ENCODE data around the gene TRPV2. TPM values are rescaled to one million over a fixed set of nuclear protein-coding genes. Genes with fewer than 3 reads are reported as not detected.
"Not testable (repeated sequence)": the region's sequence is repeated elsewhere in the genome, so short reads cannot be mapped to it uniquely, and the experiment has no call there.

TRPV2 gene
- total and polyA plus RNA-seq, 4 donors = 8.5 to 40.3 (median 30.6) TPM

DNA sequence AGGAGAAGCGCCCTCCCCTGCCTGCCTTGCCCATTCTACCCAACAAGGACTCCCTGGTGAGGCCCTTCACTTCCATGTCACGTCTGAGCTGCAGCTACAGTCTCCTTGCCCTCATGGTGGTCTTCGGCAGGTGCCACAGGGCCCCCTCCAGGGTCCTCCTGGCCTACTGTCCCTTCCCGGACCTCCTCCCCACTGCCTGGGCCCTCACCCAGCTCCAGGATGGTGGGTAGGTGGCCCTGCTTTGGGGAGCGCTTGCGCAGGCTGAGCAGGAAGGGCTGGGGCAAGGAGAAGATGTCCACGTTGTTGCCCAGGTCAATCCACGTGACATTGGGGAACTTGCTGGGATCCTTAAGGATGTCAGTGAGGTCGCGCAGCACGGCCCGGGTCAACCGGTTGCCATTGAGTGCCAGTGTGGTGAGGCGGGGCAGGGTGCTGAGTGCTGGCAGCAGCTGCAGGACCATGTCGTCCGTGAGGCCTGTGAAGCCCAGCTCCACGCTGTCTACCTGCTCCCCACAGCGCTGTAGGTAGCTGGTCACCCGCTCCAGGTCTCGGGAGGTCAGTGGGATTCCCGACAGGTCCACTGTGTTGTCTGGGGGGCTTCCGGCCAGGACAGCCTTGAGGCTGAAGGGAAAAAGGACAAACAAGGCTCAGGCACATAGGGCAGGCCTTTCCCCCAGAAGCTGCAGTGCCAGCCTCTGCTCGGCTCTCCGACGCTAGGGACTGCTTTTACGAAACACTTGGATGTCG lies 28.3 kb downstream of the TRPV2 start:
- ATAC-seq (ENCODE audit: low FRiP score) = no peak
- H3K9me3 ChIP-seq (ENCODE audit: control insufficient read depth, low read length) = no peaks in the 10 kb centered on the region

DNA sequence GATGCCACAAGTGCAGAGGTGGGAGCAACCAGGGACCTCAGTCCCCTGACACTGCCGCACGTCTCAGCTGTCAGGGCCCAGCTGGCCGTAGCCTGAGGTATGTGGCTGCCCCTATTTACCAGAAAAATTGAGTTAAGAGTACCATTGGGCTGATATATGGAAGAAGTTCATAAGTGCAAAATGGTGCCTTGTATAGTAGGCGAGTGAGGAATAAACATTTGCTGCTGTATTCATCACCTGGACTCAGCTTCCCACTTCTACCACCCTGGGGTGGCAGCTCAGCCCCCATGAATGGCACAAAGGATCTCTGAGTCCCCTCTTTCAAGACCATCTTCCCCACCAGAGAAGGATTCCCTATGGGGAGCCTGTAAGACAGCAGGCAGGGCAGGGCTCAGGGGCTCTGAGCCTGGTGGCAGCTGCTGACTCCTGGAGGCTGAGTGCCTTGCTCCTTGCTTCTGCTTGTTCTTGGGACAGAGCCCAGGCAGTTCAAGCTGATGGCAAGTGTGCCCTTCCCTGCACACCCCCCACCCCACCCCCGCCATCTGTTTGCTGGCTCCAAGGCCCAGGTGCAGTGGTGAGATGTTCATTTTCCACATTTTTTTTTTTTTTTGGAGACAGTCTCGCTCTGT lies 29.0 kb downstream of the TRPV2 start:
- intact Hi-C loops (cut with DNase I) = no loop called here
- no peak overlapping the region for H3K4me3 ChIP-seq (ENCODE audit: low read length in 2 of 2)
- H3K36me3 ChIP-seq (ENCODE audit: control insufficient read depth in 1 of 2, insufficient read depth in 2 of 2, low read length in 1 of 2) = peaks cover 0 to 6% of the 10 kb centered on the region in 2 donors
- DNase-seq (no peak), ATAC-seq (ENCODE audit: low FRiP score) (no peak)
- H3K27me3 ChIP-seq (ENCODE audit: control insufficient read depth in 1 of 2, insufficient read depth in 2 of 2, low read length in 1 of 2) = no peaks in the 10 kb centered on the region
- no peaks in the 10 kb centered on the region for H3K9me3 ChIP-seq (ENCODE audit: control insufficient read depth, low read length)
- no peak overlapping the region for H3K27ac ChIP-seq (ENCODE audit: low read depth in 1 of 2, low read length in 2 of 2)
- peaks cover 0 to 5% of the 10 kb centered on the region in 2 donors for H3K4me1 ChIP-seq (ENCODE audit: control insufficient read depth in 1 of 2, insufficient read depth in 2 of 2, low read length in 2 of 2)
- 83 to 88% methylated on average over 6 of the region's 6 CpGs for WGBS, 2 donors

More for the DNA sequence above, 28.3 kb downstream of the TRPV2 start:
- Histone ChIP-seq H3K4me3 (ENCODE audit: low read length in 2 of 2) (no peak overlapping the region), H3K27ac (ENCODE audit: low read depth in 1 of 2, low read length in 2 of 2) (no peak overlapping the region), H3K27me3 (ENCODE audit: control insufficient read depth in 1 of 2, insufficient read depth in 2 of 2, low read length in 1 of 2) (no peaks in the 10 kb centered on the region), H3K36me3 (ENCODE audit: control insufficient read depth in 1 of 2, insufficient read depth in 2 of 2, low read length in 1 of 2) (peaks cover 0 to 6% of the 10 kb centered on the region in 2 donors), H3K4me1 (ENCODE audit: control insufficient read depth in 1 of 2, insufficient read depth in 2 of 2, low read length in 2 of 2) (peaks cover 0 to 5% of the 10 kb centered on the region in 2 donors)
- 82 to 84% methylated on average over 27 of the region's 27 CpGs for WGBS, 2 donors
- intact Hi-C loops (cut with DNase I) = no loop called here
- DNase-seq = no peak

DNA sequence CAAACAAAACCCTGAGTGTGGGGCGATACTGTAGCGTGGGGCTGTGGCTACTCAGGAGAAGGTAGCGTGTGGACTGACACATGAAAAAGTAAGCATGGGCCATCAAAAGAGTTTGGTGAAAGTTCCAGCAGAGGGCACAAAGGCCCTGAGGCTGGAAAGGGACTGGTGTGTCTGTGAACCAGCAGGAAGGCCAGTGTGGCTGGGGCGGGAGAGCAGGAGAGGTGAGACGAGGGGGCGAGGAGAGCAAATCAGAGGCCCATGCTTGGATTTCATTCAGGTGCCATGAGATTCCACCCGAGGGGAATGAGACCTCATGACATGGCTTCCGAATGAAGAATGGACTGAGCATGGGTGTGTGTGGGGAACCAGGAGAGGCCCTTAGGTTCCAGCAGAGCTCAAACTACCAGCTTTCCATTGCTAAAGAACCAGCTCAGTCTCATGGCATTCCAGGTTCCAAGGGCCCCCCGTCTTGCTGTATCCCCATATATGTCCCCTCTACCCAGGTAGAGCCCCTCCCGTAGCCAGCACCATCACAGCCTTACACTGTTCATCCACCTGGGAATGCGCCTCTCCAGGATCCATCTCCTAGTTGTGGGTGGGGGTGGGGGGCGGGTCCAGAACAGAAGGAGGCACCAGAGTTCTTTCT lies 31.1 kb downstream of the TRPV2 start:
- WGBS, 2 donors = 83 to 86% methylated on average over 12 of the region's 12 CpGs
- intact Hi-C loops (cut with DNase I) = no loop called here

DNA sequence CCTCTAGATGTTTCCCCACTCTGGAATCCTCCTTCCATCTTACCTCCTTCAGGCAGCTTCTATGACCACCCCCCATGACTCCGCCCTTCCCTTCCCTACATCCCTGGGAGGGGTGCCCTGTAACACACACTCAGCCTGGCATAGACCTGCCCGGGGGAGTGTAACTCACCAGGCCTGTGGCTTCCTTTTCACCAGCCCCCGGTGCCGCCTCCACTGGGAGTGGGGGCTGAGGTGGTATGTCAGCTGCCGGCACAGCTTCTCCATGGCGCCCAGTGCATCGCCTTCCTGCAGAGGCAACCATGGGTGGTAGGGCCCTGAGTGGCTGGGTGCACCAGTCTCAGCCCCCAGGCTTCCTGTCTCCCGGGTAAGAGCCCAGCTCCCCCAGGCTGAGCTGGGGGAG lies 32.3 kb downstream of the TRPV2 start:
- no peaks in the 10 kb centered on the region for H3K9me3 ChIP-seq (ENCODE audit: control insufficient read depth, low read length)
- H3K36me3 ChIP-seq (ENCODE audit: control insufficient read depth in 1 of 2, insufficient read depth in 2 of 2, low read length in 1 of 2) = peaks cover 0 to 2% of the 10 kb centered on the region in 2 donors
- WGBS, 2 donors = 79 to 85% methylated on average over 8 of the region's 8 CpGs
- no peak overlapping the region for H3K27ac ChIP-seq (ENCODE audit: low read depth in 1 of 2, low read length in 2 of 2)
- H3K4me3 ChIP-seq (ENCODE audit: low read length in 2 of 2) = no peak overlapping the region
- no peaks in the 10 kb centered on the region for H3K27me3 ChIP-seq (ENCODE audit: control insufficient read depth in 1 of 2, insufficient read depth in 2 of 2, low read length in 1 of 2)
- no peaks in the 10 kb centered on the region for H3K4me1 ChIP-seq (ENCODE audit: control insufficient read depth in 1 of 2, insufficient read depth in 2 of 2, low read length in 2 of 2)
- intact Hi-C loops (cut with DNase I) = no loop called here
- ATAC-seq (ENCODE audit: low FRiP score) (no peak), DNase-seq (no peak)

More for the DNA sequence above, 31.1 kb downstream of the TRPV2 start:
- peaks cover 0 to 6% of the 10 kb centered on the region in 2 donors for H3K36me3 ChIP-seq (ENCODE audit: control insufficient read depth in 1 of 2, insufficient read depth in 2 of 2, low read length in 1 of 2)
- H3K4me1 ChIP-seq (ENCODE audit: control insufficient read depth in 1 of 2, insufficient read depth in 2 of 2, low read length in 2 of 2) = no peaks in the 10 kb centered on the region
- H3K9me3 ChIP-seq (ENCODE audit: control insufficient read depth, low read length) = no peaks in the 10 kb centered on the region
- H3K27me3 ChIP-seq (ENCODE audit: control insufficient read depth in 1 of 2, insufficient read depth in 2 of 2, low read length in 1 of 2) = no peaks in the 10 kb centered on the region
- ATAC-seq (ENCODE audit: low FRiP score) (no peak), DNase-seq (no peak)
- no peak overlapping the region for H3K4me3 ChIP-seq (ENCODE audit: low read length in 2 of 2)
- H3K27ac ChIP-seq (ENCODE audit: low read depth in 1 of 2, low read length in 2 of 2) = no peak overlapping the region

DNA sequence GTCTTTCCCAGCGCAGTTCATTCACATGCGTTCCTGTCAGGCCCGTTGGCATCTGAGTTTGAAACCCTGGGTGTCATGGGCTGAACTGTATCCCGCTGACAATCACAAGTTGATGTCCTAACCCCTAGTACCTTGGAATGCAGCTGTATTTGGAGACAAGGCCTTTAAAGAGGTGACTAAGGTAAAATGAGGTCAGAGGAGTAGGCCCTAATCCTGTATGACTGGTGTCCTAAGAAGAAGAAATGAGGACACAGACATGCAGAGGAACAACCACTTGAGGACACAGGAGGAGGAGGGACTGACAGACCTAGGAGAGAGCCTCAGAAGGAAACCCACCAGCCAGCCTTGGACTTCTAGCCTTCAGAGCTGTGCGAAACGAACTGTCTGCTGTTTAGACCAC lies 33.1 kb downstream of the TRPV2 start:
- WGBS, 2 donors = 84 to 87% methylated on average over 6 of the region's 6 CpGs
- no peak overlapping the region for H3K27ac ChIP-seq (ENCODE audit: low read depth in 1 of 2, low read length in 2 of 2)
- ATAC-seq (ENCODE audit: low FRiP score) (no peak), DNase-seq (no peak)
- H3K4me3 ChIP-seq (ENCODE audit: low read length in 2 of 2) = no peak overlapping the region
- H3K36me3 ChIP-seq (ENCODE audit: control insufficient read depth in 1 of 2, insufficient read depth in 2 of 2, low read length in 1 of 2) = peaks cover 0 to 2% of the 10 kb centered on the region in 2 donors
- H3K4me1 ChIP-seq (ENCODE audit: control insufficient read depth in 1 of 2, insufficient read depth in 2 of 2, low read length in 2 of 2) = no peaks in the 10 kb centered on the region
- H3K27me3 ChIP-seq (ENCODE audit: control insufficient read depth in 1 of 2, insufficient read depth in 2 of 2, low read length in 1 of 2) = no peaks in the 10 kb centered on the region
- intact Hi-C loops (cut with DNase I) = no loop called here
- H3K9me3 ChIP-seq (ENCODE audit: control insufficient read depth, low read length) = no peaks in the 10 kb centered on the region

DNA sequence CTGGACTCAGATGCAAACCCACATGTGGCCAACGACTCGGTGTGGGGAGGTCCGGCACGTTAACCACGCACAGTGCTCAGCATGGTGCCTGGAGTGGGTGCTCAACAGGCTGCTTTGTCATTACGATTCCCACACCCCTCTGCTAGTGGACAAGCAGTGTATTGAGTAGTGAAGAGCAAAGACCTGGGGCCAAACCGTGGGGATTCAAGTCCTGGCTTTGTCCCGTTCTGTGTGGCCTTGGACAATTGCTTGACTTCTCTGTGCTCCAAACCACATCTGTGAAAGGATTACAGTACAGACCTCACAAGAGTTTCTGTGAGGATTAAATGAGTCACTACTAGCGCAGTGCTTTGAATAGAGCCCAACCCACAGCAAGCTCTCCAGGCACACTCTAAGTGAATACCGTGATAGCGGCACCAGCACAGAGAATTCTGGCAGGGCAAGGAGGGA lies 33.8 kb downstream of the TRPV2 start:
- Histone ChIP-seq H3K4me3 (ENCODE audit: low read length in 2 of 2) (no peak overlapping the region), H3K9me3 (ENCODE audit: control insufficient read depth, low read length) (no peaks in the 10 kb centered on the region), H3K36me3 (ENCODE audit: control insufficient read depth in 1 of 2, insufficient read depth in 2 of 2, low read length in 1 of 2) (no peaks in the 10 kb centered on the region), H3K27me3 (ENCODE audit: control insufficient read depth in 1 of 2, insufficient read depth in 2 of 2, low read length in 1 of 2) (no peaks in the 10 kb centered on the region), H3K27ac (ENCODE audit: low read depth in 1 of 2, low read length in 2 of 2) (no peak overlapping the region), H3K4me1 (ENCODE audit: control insufficient read depth in 1 of 2, insufficient read depth in 2 of 2, low read length in 2 of 2) (no peaks in the 10 kb centered on the region)
- intact Hi-C loops (cut with DNase I) = no loop called here
- DNase-seq (no peak), ATAC-seq (ENCODE audit: low FRiP score) (no peak)
- 84 to 88% methylated on average over 11 of the region's 11 CpGs for WGBS, 2 donors

DNA sequence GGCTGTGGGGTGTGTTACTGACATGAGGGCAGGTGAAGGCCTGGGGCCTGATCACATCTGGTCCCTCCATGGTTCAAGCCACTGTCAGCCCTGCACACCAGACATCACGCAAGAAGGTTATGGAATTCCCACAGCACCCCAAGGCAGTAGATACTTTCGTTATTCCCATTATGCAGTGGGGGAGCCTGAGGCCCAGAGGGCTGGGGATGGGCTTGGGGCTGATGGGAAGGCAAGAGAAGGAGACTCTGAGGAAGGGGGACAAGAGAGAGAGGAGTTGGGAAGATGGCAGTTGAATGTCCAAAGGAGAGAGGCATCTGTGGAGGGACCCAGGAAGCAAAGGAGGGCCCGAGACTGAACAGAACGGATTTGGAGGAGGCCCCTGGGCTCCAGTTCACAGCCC lies 34.7 kb downstream of the TRPV2 start:
- Histone ChIP-seq H3K4me3 (ENCODE audit: low read length in 2 of 2) (no peak overlapping the region), H3K9me3 (ENCODE audit: control insufficient read depth, low read length) (no peaks in the 10 kb centered on the region), H3K27me3 (ENCODE audit: control insufficient read depth in 1 of 2, insufficient read depth in 2 of 2, low read length in 1 of 2) (no peaks in the 10 kb centered on the region), H3K27ac (ENCODE audit: low read depth in 1 of 2, low read length in 2 of 2) (no peak overlapping the region), H3K4me1 (ENCODE audit: control insufficient read depth in 1 of 2, insufficient read depth in 2 of 2, low read length in 2 of 2) (no peaks in the 10 kb centered on the region), H3K36me3 (ENCODE audit: control insufficient read depth in 1 of 2, insufficient read depth in 2 of 2, low read length in 1 of 2) (no peaks in the 10 kb centered on the region)
- intact Hi-C loops (cut with DNase I) = loop anchor here in 1 of 2 donors (10.0 kb wide), 1 partner anchor 135 kb away; no protein-coding TSS in a partner anchor
- WGBS, 2 donors = 89 to 94% methylated on average over 4 of the region's 4 CpGs
- DNase-seq (no peak), ATAC-seq (ENCODE audit: low FRiP score) (no peak)

DNA sequence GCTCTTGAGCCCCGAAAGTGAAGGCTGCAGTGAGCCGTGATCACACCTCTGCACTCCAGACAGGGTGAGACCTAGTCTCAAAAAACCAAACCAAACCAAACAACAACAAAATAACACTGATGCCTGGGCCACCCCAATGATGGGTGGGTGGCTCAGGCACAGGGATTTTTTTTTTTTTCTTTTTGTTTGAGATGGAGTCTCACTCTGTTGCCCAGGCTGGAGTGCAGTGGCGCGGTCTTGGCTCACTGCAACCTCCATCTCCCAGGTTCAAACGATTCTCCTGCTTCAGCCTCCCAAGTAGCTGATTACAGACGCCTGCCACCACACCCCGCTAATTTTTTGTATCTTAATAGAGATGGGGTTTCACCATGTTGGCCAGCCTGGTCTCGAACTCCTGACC lies 36.9 kb downstream of the TRPV2 start:
- intact Hi-C loops (cut with DNase I) = loop anchor here in 1 of 2 donors (10.0 kb wide), 1 partner anchor 133 kb away; no protein-coding TSS in a partner anchor
- not testable (repeated sequence) for H3K27ac ChIP-seq (ENCODE audit: low read depth in 1 of 2, low read length in 2 of 2); H3K4me1 ChIP-seq (ENCODE audit: control insufficient read depth in 1 of 2, insufficient read depth in 2 of 2, low read length in 2 of 2); ATAC-seq (ENCODE audit: low FRiP score); H3K9me3 ChIP-seq (ENCODE audit: control insufficient read depth, low read length); H3K27me3 ChIP-seq (ENCODE audit: control insufficient read depth in 1 of 2, insufficient read depth in 2 of 2, low read length in 1 of 2); H3K4me3 ChIP-seq (ENCODE audit: low read length in 2 of 2); DNase-seq; H3K36me3 ChIP-seq (ENCODE audit: control insufficient read depth in 1 of 2, insufficient read depth in 2 of 2, low read length in 1 of 2)
- 79 to 82% methylated on average over 8 of the region's 8 CpGs for WGBS, 2 donors
